H1 (cell line): ENCODE data around the gene KLK12. TPM values are rescaled to one million over a fixed set of nuclear protein-coding genes. Genes with fewer than 3 reads are reported as not detected.

Experiments used
- CTCF ChIA-PET: fragments of 300-600 bp; sonication (Branson Sonifier 250); formaldehyde crosslinking; loops from one replicate; lab custom pipeline; 2021; ENCODE audit not compliant: partially characterized antibody; lab: Charles Lee
- POLR2A ChIA-PET: fragments of 300-600 bp; sonication (Branson Sonifier 250); formaldehyde crosslinking; loops from one replicate; lab custom pipeline; 2021; ENCODE audit warnings: inconsistent platforms; ENCODE audit not compliant: partially characterized antibody; lab: Charles Lee
- DNase-seq, 2 experiments: peaks; one replicate each; pipeline versions ENCODE4 v3.0.0 to v3.0.0-alpha.2; 2010 to 2022; ENCODE audit warnings: low spot score in 2 of 2, low read depth in 1 of 2, mixed read lengths in 1 of 2
- FAIRE-seq: peaks from 2 replicates; lab custom pipeline; 2011; peaks lifted over from hg19 to GRCh38; lab: Jason Lieb, UNC
- H2AFZ ChIP-seq: 2 replicates; pipeline ENCODE4 v1.8.1; 2012; ENCODE audit warnings: low read length, inconsistent platforms
- H2AK5ac ChIP-seq: 2 replicates; pipeline ENCODE4 v1.6.1; 2013; ENCODE audit warnings: low read depth, low read length
- H2BK120ac ChIP-seq: replicated peaks from 2 replicates; pipeline ENCODE3; 2013; ENCODE audit warnings: low read depth, low read length, inconsistent platforms
- H2BK12ac ChIP-seq: 2 replicates; pipeline ENCODE4 v1.6.1; 2013; ENCODE audit warnings: low read depth, low read length
- H2BK15ac ChIP-seq: 2 replicates; pipeline ENCODE4 v1.6.1; 2013; ENCODE audit warnings: low read length
- H2BK20ac ChIP-seq: 2 replicates; pipeline ENCODE4 v1.6.1; 2013; ENCODE audit warnings: low read length
- H2BK5ac ChIP-seq: 2 replicates; pipeline ENCODE4 v1.6.1; 2013; ENCODE audit warnings: low read depth, low read length
- H3K14ac ChIP-seq: 2 replicates; pipeline ENCODE4 v1.6.1; 2013; ENCODE audit warnings: inconsistent platforms; ENCODE audit not compliant: insufficient read length
- H3K18ac ChIP-seq: 2 replicates; pipeline ENCODE4 v1.6.1; 2013; ENCODE audit warnings: low read length; ENCODE audit errors: extremely low read depth
- H3K23ac ChIP-seq: 2 replicates; pipeline ENCODE4 v1.6.1; 2013; ENCODE audit warnings: inconsistent platforms; ENCODE audit not compliant: insufficient read length
- H3K23me2 ChIP-seq: 2 replicates; pipeline ENCODE4 v1.6.1; 2013; ENCODE audit warnings: low read depth, low read length
- H3K27ac ChIP-seq: 2 replicates; pipeline ENCODE4 v1.6.1; 2011; ENCODE audit warnings: low read depth, low read length, inconsistent platforms
- H3K27me3 ChIP-seq, 4 experiments: replicated peaks in 1 of 4; 1 replicate in 1 of 4; 2 replicates in 3 of 4; pipeline versions ENCODE4 v1.6.1 to v1.8.1; 2011 to 2013; ENCODE audit warnings: low read length in 3 of 4, mild to moderate bottlenecking in 3 of 4, inconsistent platforms in 2 of 4, mixed read lengths in 2 of 4, moderate library complexity in 1 of 4; ENCODE audit not compliant: control insufficient read depth in 3 of 4, insufficient read depth in 3 of 4; ENCODE audit errors: extremely low read depth in 1 of 4
- H3K36me3 ChIP-seq, 4 experiments: 2 replicates each; pipeline versions ENCODE4 v1.6.1 to v1.8.1; 2011 to 2013; ENCODE audit warnings: mild to moderate bottlenecking in 4 of 4, low read length in 3 of 4, moderate library complexity in 2 of 4, control low read depth in 1 of 4, inconsistent platforms in 1 of 4; ENCODE audit not compliant: insufficient read depth in 4 of 4, control insufficient read depth in 2 of 4
- H3K4ac ChIP-seq: replicated peaks from 2 replicates; pipeline ENCODE3; 2013; ENCODE audit warnings: low read length, low read depth, mixed read lengths, inconsistent platforms; ENCODE audit not compliant: insufficient read length
- H3K4me1 ChIP-seq, 4 experiments: replicated peaks in 1 of 4; 1 replicate in 1 of 4; 2 replicates in 3 of 4; pipeline versions ENCODE4 v1.6.1 to v1.8.1; 2011 to 2013; ENCODE audit warnings: low read length in 3 of 4, inconsistent platforms in 2 of 4, mixed read lengths in 1 of 4; ENCODE audit not compliant: insufficient read depth in 4 of 4, control insufficient read depth in 3 of 4
- H3K4me2 ChIP-seq, 2 experiments: 2 replicates each; pipeline versions ENCODE4 v1.6.1 to v1.8.1; 2011 to 2013; ENCODE audit warnings: low read depth in 2 of 2, low read length in 2 of 2, control low read depth in 1 of 2, inconsistent platforms in 1 of 2, mild to moderate bottlenecking in 1 of 2; ENCODE audit not compliant: insufficient read depth in 1 of 2
- H3K4me3 ChIP-seq, 4 experiments: fragments of 200-600, 300-600 bp in 1 of 4; sonication (generic), shearing (Covaris generic), sonication (Bioruptor Twin) in 1 of 4; 2 replicates each; pipeline versions ENCODE4 v1.5.1 to v1.8.1; 2011 to 2016; ENCODE audit warnings: low read length in 4 of 4, low read depth in 3 of 4, control low read depth in 2 of 4, inconsistent platforms in 2 of 4, mild to moderate bottlenecking in 2 of 4, mixed read lengths in 1 of 4, moderate library complexity in 1 of 4; ENCODE audit not compliant: insufficient read depth in 2 of 4; ENCODE audit errors: extremely low read depth in 1 of 4
- H3K56ac ChIP-seq: replicated peaks from 2 replicates; pipeline ENCODE3; 2013; ENCODE audit warnings: low read depth, mild to moderate bottlenecking, mixed read lengths, low read length, inconsistent platforms; ENCODE audit not compliant: insufficient read length
- H3K79me1 ChIP-seq: 2 replicates; pipeline ENCODE4 v1.6.1; 2013; ENCODE audit warnings: low read depth, low read length, control low read depth
- H3K79me2 ChIP-seq, 2 experiments: 2 replicates each; pipeline versions ENCODE4 v1.6.1 to v1.8.1; 2012 to 2013; ENCODE audit warnings: low read length in 2 of 2, mild to moderate bottlenecking in 2 of 2, inconsistent platforms in 1 of 2; ENCODE audit not compliant: insufficient read depth in 2 of 2, control insufficient read depth in 1 of 2
- H3K9ac ChIP-seq, 4 experiments: replicated peaks in 1 of 4; 1 replicate in 1 of 4; 2 replicates in 3 of 4; pipeline versions ENCODE4 v1.6.1 to v1.8.1; 2011 to 2013; ENCODE audit warnings: low read depth in 3 of 4, low read length in 3 of 4, control low read depth in 2 of 4, mild to moderate bottlenecking in 2 of 4, moderate library complexity in 2 of 4, inconsistent platforms in 1 of 4; ENCODE audit errors: extremely low read depth in 1 of 4
- H3K9me3 ChIP-seq, 2 experiments: 2 replicates each; pipeline versions ENCODE4 v1.6.1 to v1.8.1; 2012 to 2013; ENCODE audit warnings: mild to moderate bottlenecking in 2 of 2, moderate library complexity in 2 of 2, control low read depth in 1 of 2, inconsistent platforms in 1 of 2, low read depth in 1 of 2, low read length in 1 of 2, mixed read lengths in 1 of 2; ENCODE audit not compliant: insufficient read depth in 2 of 2
- H4K20me1 ChIP-seq, 2 experiments: replicated peaks in 1 of 2; 2 replicates each; pipeline versions ENCODE3 to v1.8.1; 2011 to 2013; ENCODE audit warnings: inconsistent platforms in 2 of 2, low read length in 2 of 2, mild to moderate bottlenecking in 1 of 2; ENCODE audit not compliant: insufficient read depth in 2 of 2, control insufficient read depth in 1 of 2
- H4K5ac ChIP-seq: 2 replicates; pipeline ENCODE4 v1.6.1; 2013; ENCODE audit warnings: low read length, low read depth, mixed read lengths, inconsistent platforms; ENCODE audit not compliant: insufficient read length
- H4K8ac ChIP-seq: 2 replicates; pipeline ENCODE4 v1.8.0; 2013; ENCODE audit warnings: mild to moderate bottlenecking, moderate library complexity, low read length, inconsistent platforms; ENCODE audit not compliant: insufficient read depth; ENCODE audit errors: extremely low read depth
- H4K91ac ChIP-seq: replicated peaks from 2 replicates; pipeline ENCODE3; 2013; ENCODE audit warnings: low read length, mixed read lengths, inconsistent platforms; ENCODE audit not compliant: insufficient read length
- JUN ChIP-seq: IDR thresholded peaks from 2 replicates; pipeline ENCODE4 v1.6.1; 2011; ENCODE audit warnings: low read depth, mild to moderate bottlenecking, improper control_type of control experiment, low read length
- WGBS, 2 experiments: shearing (Covaris generic) in 1 of 2; methylation state at CpG; one replicate each; pipeline versions ENCODE4 v1.1.6 to v1.1.7; 2013 to 2015; ENCODE audit warnings: low lambda C conversion rate in 2 of 2, mixed read lengths in 2 of 2, inconsistent platforms in 1 of 2, low coverage in 1 of 2, missing lambda C conversion rate in 1 of 2; ENCODE audit not compliant: insufficient replicate concordance in 2 of 2, insufficient coverage in 1 of 2, insufficient read length in 1 of 2; ENCODE audit errors: extremely low coverage in 1 of 2, missing lambda C conversion rate in 1 of 2; 5-methylcytosine and 5-hydroxymethylcytosine counted together
- polyA plus RNA-seq, 7 experiments: library from polyadenylated mRNA; depleted of rRNA in 3 of 7; stranded (reverse) in 5 of 7; unstranded in 2 of 7; fragments of >200 nt in 5 of 7; fragments of 200-250 nt in 2 of 7; gene quantifications; 1 replicate in 5 of 7; 2 replicates in 1 of 7; 4 replicates in 1 of 7; pipeline versions ENCODE4 v1.2.1 to v1.2.3, GENCODE V29; 2011 to 2013; ENCODE audit warnings: missing spikeins in 2 of 7, mixed read lengths in 2 of 7
- total RNA-seq: library from RNA; stranded (reverse); fragmentation: NEBNext Ultra II Directional; extraction: Animal tissue kit (Norgen Biotek cat#: 25700); gene quantifications from 2 replicates; pipeline ENCODE4 v1.2.1, GENCODE V29; 2021

Gene KLK12
- total and polyA plus RNA-seq, 2 of the 8 experiments (the other 6 are each of a cell fraction or from before 2014, with no cell fraction given): 0.24 TPM; not detected in 1

DNA sequence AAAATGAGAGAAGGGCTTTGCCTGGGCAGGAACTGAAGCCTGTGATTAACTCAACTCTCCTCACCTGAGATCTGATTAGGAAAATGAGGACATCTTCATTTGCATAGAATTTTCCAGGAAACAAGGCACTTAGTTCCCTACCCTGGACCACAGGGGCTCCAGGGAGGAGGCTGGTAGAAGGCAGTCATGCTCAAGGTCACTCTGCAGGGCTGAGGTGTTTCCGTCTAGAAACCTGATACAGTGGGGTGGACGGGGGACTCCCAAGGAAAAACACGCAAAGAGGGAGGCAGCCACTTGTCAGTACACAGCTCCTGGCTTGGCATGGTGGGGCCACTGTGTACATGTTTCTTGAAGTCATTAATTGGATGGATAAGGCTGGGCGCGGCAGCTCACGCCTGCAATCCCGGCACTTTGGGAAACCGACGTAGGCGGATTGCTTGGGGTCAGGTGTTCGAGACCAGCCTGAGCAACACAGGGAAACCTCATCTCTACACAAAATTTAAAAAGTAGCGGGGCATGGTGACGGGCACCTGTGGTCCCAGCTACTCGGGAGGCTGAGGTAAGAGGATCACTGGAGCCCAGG is 41.9 kb upstream of the KLK12 start:
- Histone ChIP-seq H4K5ac (no peak overlapping the region), H2AFZ (no peak overlapping the region), H3K4me2 (no peak overlapping the region; a peak in 1 of 4 replicates), H3K36me3 (no peaks in the 10 kb centered on the region), H3K27ac (no peak overlapping the region), H2AK5ac (no peak overlapping the region), H3K23me2 (no peaks in the 10 kb centered on the region), H4K8ac (no peak overlapping the region), H4K20me1 (no peaks in the 10 kb centered on the region), H3K79me1 (no peaks in the 10 kb centered on the region), H2BK15ac (no peak overlapping the region), H2BK20ac (0 out of 2 replicates have a peak overlapping the region, but pooled peaks have one; percentile 13), H2BK120ac (no peak overlapping the region), H4K91ac (no peak overlapping the region), H3K27me3 (no peaks in the 10 kb centered on the region), H3K9me3 (peaks cover 0 to 3% of the 10 kb centered on the region in 2 experiments; a peak in 1 of 4 replicates), H3K4me1 (peaks cover 2 to 4% (median 2%) of the 10 kb centered on the region in 4 experiments; a peak in 4 of 7 replicates), H3K9ac (no peak overlapping the region), H3K4me3 (no peak overlapping the region), H3K4ac (no peak overlapping the region), H3K14ac (no peak overlapping the region), H3K56ac (no peak overlapping the region), H2BK12ac (0 out of 2 replicates have a peak overlapping the region, but pooled peaks have one; percentile 18), H3K79me2 (no peaks in the 10 kb centered on the region), H3K18ac (no peak overlapping the region), H3K23ac (no peak overlapping the region), H2BK5ac (no peak overlapping the region)
- DNase-seq (no peak), FAIRE-seq (no peak)
- ChIA-PET POLR2A (interaction anchor here (0.7 kb wide), 1 partner anchor 12 kb away, joined by 3 read pairs; no protein-coding TSS in a partner anchor), CTCF (interaction anchor here (0.8 to 2.0 kb wide), 6 partner anchors 18 to 154 kb away, joined by 3 to 11 read pairs (median 4); no protein-coding TSS in a partner anchor)
- WGBS, 2 experiments: 86% methylated on average over 14 of the region's 14 CpGs; no CpG with 5 or more reads in 1 of the 2 experiments
- TF ChIP-seq JUN: no peak
